GM13977 (cell line): ENCODE results near the gene SLC6A12.

Experiments
- DNase-seq: peaks from one replicate; pipeline ENCODE4 v3.0.0; 2012; ENCODE audit warnings: low spot score
- CTCF ChIP-seq: IDR thresholded peaks from 2 replicates; pipeline ENCODE4 v1.5.1; 2012; ENCODE audit warnings: mild to moderate bottlenecking, control low read depth; ENCODE audit not compliant: insufficient read depth; ENCODE audit errors: extremely low read depth, missing control alignments
- in situ Hi-C: fragments of 300-500 bp; cut with MboI; formaldehyde crosslinking; loops from one replicate; pipeline ENCODE4 v1.12.0; 2022; ENCODE audit warnings: low sequenced_read_pairs, low pct_unique_long_range_greater_than_20kb, mixed read lengths, inconsistent platforms; ENCODE audit not compliant: unreplicated experiment

Gene SLC6A12

GRCh38 chr12:229441-230191 lies 15.7 kb upstream of the SLC6A12 start:
- DNase-seq = no peak
- TF ChIP-seq CTCF = no peak
- in situ Hi-C loops = no loop called here

GRCh38 chr12:228846-229200 lies 14.9 kb upstream of the SLC6A12 start:
- in situ Hi-C loops = no loop called here
- TF ChIP-seq CTCF = no peak
- DNase-seq = no peak

- TF ChIP-seq CTCF = no peak
- DNase-seq = no peak
- in situ Hi-C loops = no loop called here
Measured at GRCh38 chr12:227923-228845, 14.2 kb upstream of the SLC6A12 start.

- in situ Hi-C loops = no loop called here
- TF ChIP-seq CTCF = no peak
- DNase-seq = no peak
Measured at GRCh38 chr12:227286-227915, 13.4 kb upstream of the SLC6A12 start.

- no peak for TF ChIP-seq CTCF
- in situ Hi-C loops = no loop called here
- DNase-seq = no peak
Measured at GRCh38 chr12:226401-226800, 12.4 kb upstream of the SLC6A12 start.

- TF ChIP-seq CTCF = no peak
- DNase-seq = no peak
- in situ Hi-C loops = no loop called here
Measured at GRCh38 chr12:225012-225411, 11.1 kb upstream of the SLC6A12 start.
